ENCODE measurements around the gene CFAP161. TPM values are rescaled to one million over a fixed set of nuclear protein-coding genes. Genes with fewer than 3 reads are reported as not detected.

CFAP161 gene
- total and polyA plus RNA-seq, 9 of the 15 experiments (the other 6 are each of a cell fraction or from before 2014, with no cell fraction given): 25.8 to 83.3 (median 75.6) TPM

- FAIRE-seq (no peak), ATAC-seq (peak; percentile 44; the same call in 2 of the 3 replicates), DNase-seq (ENCODE audit: extremely low read depth in 1 of 4, low spot score in 3 of 4) (no peak)
- intact Hi-C loops (cut with micrococcal nuclease): no loop called here
- no TSS peak for BruUV-seq (replicated peaks)
- Histone ChIP-seq H3K4me2 (ENCODE audit: insufficient read depth, low read length) (no peak overlapping the region), H3K36me3 (ENCODE audit: control insufficient read depth, insufficient read depth, low read length) (no peaks in the 10 kb centered on the region), H3K4me1 (replicated peaks in 1 of 2; ENCODE audit: control insufficient read depth in 2 of 2, insufficient read depth in 2 of 2, low read length in 2 of 2) (peaks cover 13 to 19% of the 10 kb centered on the region in 2 experiments; a peak in 4 of 5 replicates), H3K9me1 (ENCODE audit: control insufficient read depth, insufficient read depth, low read length) (no peaks in the 10 kb centered on the region), H2AFZ (ENCODE audit: low read depth, low read length) (no peak overlapping the region), H4K20me1 (replicated peaks; ENCODE audit: control insufficient read depth, insufficient read depth, low read length) (no peaks in the 10 kb centered on the region), H3K27me3 (ENCODE audit: control insufficient read depth in 2 of 2, insufficient read depth in 2 of 2, low read length in 2 of 2) (no peaks in the 10 kb centered on the region), H3K4me3 (no peak overlapping the region), H3K27ac (ENCODE audit: extremely low read depth, low read depth, low read length) (no peak overlapping the region), H3K9ac (ENCODE audit: insufficient read depth in 1 of 2, low read depth in 2 of 2, low read length in 2 of 2) (no peak overlapping the region), H3K9me3 (replicated peaks; ENCODE audit: control insufficient read depth, insufficient read depth, low read depth, low read length) (no peaks in the 10 kb centered on the region), H3K79me2 (ENCODE audit: control insufficient read depth, insufficient read depth, low read length) (no peaks in the 10 kb centered on the region)
- TF ChIP-seq SAFB (IDR thresholded peaks at IDR 0.05; ENCODE audit: borderline replicate concordance, low read depth, low read length) (no peak), ZNF639 (CRISPR knock-in tag; conservative IDR thresholded peaks at IDR 0.05 in 1 of 2, IDR thresholded peaks at IDR 0.05 in 1 of 2) (no peak), ILF3 (IDR thresholded peaks at IDR 0.05; ENCODE audit: borderline replicate concordance) (no peak), KHSRP (IDR thresholded peaks at IDR 0.05) (no peak), NR3C1 (CRISPR knock-in tag; IDR thresholded peaks at IDR 0.05) (no peak), TCFL5 (CRISPR knock-in tag; conservative IDR thresholded peaks at IDR 0.05) (no peak), ZFP30 (CRISPR knock-in tag; IDR thresholded peaks at IDR 0.05; ENCODE audit: borderline replicate concordance) (no peak), MXI1 (IDR thresholded peaks at IDR 0.05; ENCODE audit: low read depth, low read length) (no peak), SMAD2 (IDR thresholded peaks at IDR 0.05; ENCODE audit: low read depth, low read length) (no peak), ZNF224 (CRISPR knock-in tag; IDR thresholded peaks at IDR 0.05) (no peak), PHF21A (IDR thresholded peaks at IDR 0.05; ENCODE audit: borderline replicate concordance, low read depth) (no peak), U2AF2 (optimal IDR thresholded peaks at IDR 0.05; ENCODE audit: low read depth, low read length) (no peak), JUNB (CRISPR knock-in tag; conservative IDR thresholded peaks at IDR 0.05) (no peak), PHB (CRISPR knock-in tag; IDR thresholded peaks at IDR 0.05) (no peak), GMEB1 (CRISPR knock-in tag; IDR thresholded peaks at IDR 0.05) (no peak), HDGF (IDR thresholded peaks at IDR 0.05) (no peak), SIN3A (IDR thresholded peaks at IDR 0.05; ENCODE audit: borderline replicate concordance in 2 of 2, control insufficient read depth in 1 of 2, low read depth in 2 of 2, low read length in 2 of 2) (no peak), CBX8 (IDR thresholded peaks at IDR 0.05; ENCODE audit: borderline replicate concordance, extremely low read depth, low read depth, low read length, poor library complexity, severe bottlenecking) (no peak), ZNF316 (IDR thresholded peaks at IDR 0.05) (no peak)
- TF ChIP-seq, protein P1, sequence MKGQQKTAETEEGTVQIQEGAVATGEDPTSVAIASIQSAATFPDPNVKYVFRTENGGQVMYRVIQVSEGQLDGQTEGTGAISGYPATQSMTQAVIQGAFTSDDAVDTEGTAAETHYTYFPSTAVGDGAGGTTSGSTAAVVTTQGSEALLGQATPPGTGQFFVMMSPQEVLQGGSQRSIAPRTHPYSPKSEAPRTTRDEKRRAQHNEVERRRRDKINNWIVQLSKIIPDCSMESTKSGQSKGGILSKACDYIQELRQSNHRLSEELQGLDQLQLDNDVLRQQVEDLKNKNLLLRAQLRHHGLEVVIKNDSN (CRISPR knock-in tag; IDR thresholded peaks at IDR 0.05): no peak
- CTCF ChIA-PET (ENCODE audit: low intra/inter-chr PET ratio): no interaction called here
- WGBS (ENCODE audit: insufficient coverage, low coverage, missing lambda C conversion rate): 21% methylated on average over 4 of the region's 4 CpGs
- POLR2A ChIA-PET: interaction anchor here (1.5 kb wide), 1 partner anchor 8 kb away, joined by 5 read pairs; no protein-coding TSS in a partner anchor
- in situ Hi-C loops (cut with MboI): no loop called here
Observed at GRCh38 chr15:81084716-81085115, 49.4 kb upstream of the CFAP161 start.
